ENCODE results near the gene PARD3B. TPM values are rescaled to one million over a fixed set of nuclear protein-coding genes. Genes with fewer than 3 reads are reported as not detected.

Gene PARD3B
- total RNA-seq, 1 experiment from 2014 or later, result 2.0 TPM

GRCh38 chr2:205481861-205482260, 936.6 kb downstream of the PARD3B start:
- no peaks in the 10 kb centered on the region for H3K9me2 ChIP-seq (ENCODE audit: insufficient read depth)
- H3K36me3 ChIP-seq (ENCODE audit: control insufficient read depth in 1 of 2, insufficient read depth in 2 of 2, low read length in 2 of 2), result no peaks in the 10 kb centered on the region
- no peaks in the 10 kb centered on the region for H3K4me1 ChIP-seq (ENCODE audit: control insufficient read depth in 1 of 2, insufficient read depth in 2 of 2, low read length in 2 of 2)
- H3K9ac ChIP-seq (ENCODE audit: low read length), result no peak overlapping the region
- no peak overlapping the region for H3K27ac ChIP-seq (ENCODE audit: low read depth, low read length)
- ChIA-PET CTCF (no interaction called here), POLR2A (no interaction called here), RAD21 (ENCODE audit: low non-redundant PET in 1 of 2, low total read pairs in 2 of 2, uncharacterized antibody in 2 of 2, unreplicated experiment in 2 of 2) (no interaction called here)
- no peak for DNase-seq (ENCODE audit: low read depth, low spot score)
- no peaks in the 10 kb centered on the region for H3K9me3 ChIP-seq (ENCODE audit: control insufficient read depth in 1 of 2, insufficient read depth in 1 of 2, low read depth in 1 of 2, low read length in 2 of 2)
- no peak overlapping the region for H3K4me3 ChIP-seq (replicated peaks in 1 of 2; ENCODE audit: low read depth in 1 of 2, low read length in 2 of 2)
- H2AFZ ChIP-seq (ENCODE audit: low read depth, low read length, poor library complexity, severe bottlenecking), result no peak overlapping the region
- H3K27me3 ChIP-seq (ENCODE audit: insufficient read depth, low read length), result peaks cover 4% of the 10 kb centered on the region; the same call in 1 of the 2 replicates
- no TSS peak for BruUV-seq (replicated peaks)
- ATAC-seq, result no peak
- H3K79me2 ChIP-seq (ENCODE audit: insufficient read depth, low read length), result no peaks in the 10 kb centered on the region
- H3K4me2 ChIP-seq (ENCODE audit: low read length), result no peak overlapping the region
- TF ChIP-seq EGR1 (IDR thresholded peaks at IDR 0.05; ENCODE audit: low read depth) (no peak), EZH2 (IDR thresholded peaks at IDR 0.05) (no peak), RAD21 (IDR thresholded peaks at IDR 0.05; ENCODE audit: low read depth) (no peak)
- intact Hi-C loops (cut with micrococcal nuclease), result no loop called here
- H4K20me1 ChIP-seq (ENCODE audit: insufficient read depth), result no peaks in the 10 kb centered on the region

- BruUV-seq (replicated peaks), result no TSS peak
- intact Hi-C loops (cut with micrococcal nuclease), result no loop called here
- POLR2A ChIA-PET, result no interaction called here
- Histone ChIP-seq H3K9me3 (ENCODE audit: control insufficient read depth in 1 of 2, insufficient read depth in 1 of 2, low read depth in 1 of 2, low read length in 2 of 2) (no peaks in the 10 kb centered on the region), H3K36me3 (ENCODE audit: control insufficient read depth in 1 of 2, insufficient read depth in 2 of 2, low read length in 2 of 2) (no peaks in the 10 kb centered on the region), H2AFZ (ENCODE audit: low read depth, low read length, poor library complexity, severe bottlenecking) (no peak overlapping the region), H4K20me1 (ENCODE audit: insufficient read depth) (no peaks in the 10 kb centered on the region), H3K79me2 (ENCODE audit: insufficient read depth, low read length) (no peaks in the 10 kb centered on the region), H3K27me3 (ENCODE audit: insufficient read depth, low read length) (peaks cover 4% of the 10 kb centered on the region; the same call in 1 of the 2 replicates), H3K4me3 (replicated peaks in 1 of 2; ENCODE audit: low read depth in 1 of 2, low read length in 2 of 2) (no peak overlapping the region), H3K9ac (ENCODE audit: low read length) (no peak overlapping the region), H3K27ac (ENCODE audit: low read depth, low read length) (no peak overlapping the region), H3K9me2 (ENCODE audit: insufficient read depth) (no peaks in the 10 kb centered on the region), H3K4me1 (ENCODE audit: control insufficient read depth in 1 of 2, insufficient read depth in 2 of 2, low read length in 2 of 2) (no peaks in the 10 kb centered on the region), H3K4me2 (ENCODE audit: low read length) (no peak overlapping the region)
- DNase-seq (ENCODE audit: low read depth, low spot score), result no peak
- ATAC-seq, result no peak
- CTCF ChIA-PET, result no interaction called here
- RAD21 ChIA-PET (ENCODE audit: low non-redundant PET in 1 of 2, low total read pairs in 2 of 2, uncharacterized antibody in 2 of 2, unreplicated experiment in 2 of 2), result no interaction called here
- TF ChIP-seq EGR1 (IDR thresholded peaks at IDR 0.05; ENCODE audit: low read depth) (no peak), TCF7L2 (IDR thresholded peaks at IDR 0.05; ENCODE audit: borderline replicate concordance, extremely low read depth, insufficient read depth, insufficient read length) (no peak), REST (IDR thresholded peaks at IDR 0.05; ENCODE audit: low read depth) (no peak), SP1 (IDR thresholded peaks at IDR 0.05; ENCODE audit: low read depth) (no peak), SIN3A (IDR thresholded peaks at IDR 0.05; ENCODE audit: low read depth) (no peak), MAX (IDR thresholded peaks at IDR 0.05) (no peak), POLR2AphosphoS5 (IDR thresholded peaks at IDR 0.05; ENCODE audit: low read depth, low read length) (no peak), RAD21 (IDR thresholded peaks at IDR 0.05; ENCODE audit: low read depth) (no peak), ATF3 (IDR thresholded peaks at IDR 0.05) (no peak), POLR2A (IDR thresholded peaks at IDR 0.05; ENCODE audit: borderline replicate concordance, extremely low read depth, insufficient read depth, insufficient read length) (no peak), YY1 (IDR thresholded peaks at IDR 0.05; ENCODE audit: extremely low read depth, insufficient replicate concordance, low read depth, low read length) (no peak), CTCF (IDR thresholded peaks at IDR 0.05 in 2 of 3, conservative IDR thresholded peaks at IDR 0.05 in 1 of 3; ENCODE audit: borderline replicate concordance in 1 of 3, insufficient read depth in 1 of 3, low read depth in 2 of 3, low read length in 2 of 3) (no peak)
Observed at GRCh38 chr2:205482399-205483081, 937.3 kb downstream of the PARD3B start.
